Vagina (tissue), 2 donors: ENCODE results near the gene PRKCQ.

Experiments used
- POLR2A ChIP-seq, 2 donors: fragments of 450-650 bp; IDR thresholded peaks; one replicate each; pipeline ENCODE4 v1.6.1; 2017; ENCODE audit warnings: antibody characterized with exemption in 2 of 2, mild to moderate bottlenecking in 2 of 2, moderate library complexity in 2 of 2
- POLR2AphosphoS5 ChIP-seq, 2 donors: sonication (generic); formaldehyde crosslinking; IDR thresholded peaks; one replicate each; pipeline ENCODE4 v1.9.0; 2017; ENCODE audit warnings: antibody characterized with exemption in 2 of 2, mild to moderate bottlenecking in 2 of 2, low read depth in 1 of 2; ENCODE audit not compliant: insufficient read depth in 1 of 2
- TF ChIP-seq, protein P1 (sequence below), 3 experiments: fragments of 450-650 bp in 2 of 3; fragments of 200-600 bp in 1 of 3; sonication (generic) in 1 of 3; IDR thresholded peaks; one replicate each; pipeline ENCODE4 v1.5.1; 2017 to 2019; ENCODE audit warnings: antibody characterized with exemption in 3 of 3, mild to moderate bottlenecking in 2 of 3, moderate library complexity in 2 of 3

DNA sequence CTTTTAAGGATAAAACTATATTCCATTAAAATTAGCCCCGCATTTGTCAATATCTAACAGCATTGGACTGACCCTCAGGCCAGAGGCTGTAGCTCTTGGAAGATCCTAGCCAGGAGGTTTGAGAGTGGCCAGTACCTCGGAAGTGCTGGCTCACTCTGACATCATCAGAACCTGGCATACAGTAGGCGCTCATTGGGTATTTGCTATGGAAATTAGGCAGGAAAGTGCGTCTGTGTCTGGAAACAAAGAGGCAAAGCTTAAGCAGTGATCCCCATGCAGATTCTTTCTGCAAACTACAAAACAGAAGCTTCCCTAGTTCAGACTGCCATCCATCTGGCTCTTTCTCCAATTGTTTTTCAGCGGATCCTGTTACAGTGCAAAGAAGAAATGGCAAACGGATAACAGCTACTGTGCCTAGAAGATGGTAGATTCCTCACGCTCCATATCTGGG lies 1.7 kb upstream of the PRKCQ start:
- TF ChIP-seq, protein P1, sequence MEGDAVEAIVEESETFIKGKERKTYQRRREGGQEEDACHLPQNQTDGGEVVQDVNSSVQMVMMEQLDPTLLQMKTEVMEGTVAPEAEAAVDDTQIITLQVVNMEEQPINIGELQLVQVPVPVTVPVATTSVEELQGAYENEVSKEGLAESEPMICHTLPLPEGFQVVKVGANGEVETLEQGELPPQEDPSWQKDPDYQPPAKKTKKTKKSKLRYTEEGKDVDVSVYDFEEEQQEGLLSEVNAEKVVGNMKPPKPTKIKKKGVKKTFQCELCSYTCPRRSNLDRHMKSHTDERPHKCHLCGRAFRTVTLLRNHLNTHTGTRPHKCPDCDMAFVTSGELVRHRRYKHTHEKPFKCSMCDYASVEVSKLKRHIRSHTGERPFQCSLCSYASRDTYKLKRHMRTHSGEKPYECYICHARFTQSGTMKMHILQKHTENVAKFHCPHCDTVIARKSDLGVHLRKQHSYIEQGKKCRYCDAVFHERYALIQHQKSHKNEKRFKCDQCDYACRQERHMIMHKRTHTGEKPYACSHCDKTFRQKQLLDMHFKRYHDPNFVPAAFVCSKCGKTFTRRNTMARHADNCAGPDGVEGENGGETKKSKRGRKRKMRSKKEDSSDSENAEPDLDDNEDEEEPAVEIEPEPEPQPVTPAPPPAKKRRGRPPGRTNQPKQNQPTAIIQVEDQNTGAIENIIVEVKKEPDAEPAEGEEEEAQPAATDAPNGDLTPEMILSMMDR (IDR thresholded peaks at IDR 0.05) = no peak
- no peak for TF ChIP-seq POLR2AphosphoS5 (IDR thresholded peaks at IDR 0.05; ENCODE audit: insufficient read depth in 1 of 2, low read depth in 1 of 2)
- TF ChIP-seq POLR2A (IDR thresholded peaks at IDR 0.05) = no peak
